HepG2 (cell line): ENCODE data around the gene ADGRE3. TPM values are rescaled to one million over a fixed set of nuclear protein-coding genes. Genes with fewer than 3 reads are reported as not detected.

Source experiments
- AGO2 ChIP-seq: fragments of 200-400 bp; formaldehyde crosslinking; optimal IDR thresholded peaks from 2 replicates; pipeline ENCODE3; 2017; ENCODE audit warnings: mild to moderate bottlenecking, low read depth, low read length, moderate library complexity
- ATRX ChIP-seq: sonication (generic); formaldehyde crosslinking; IDR thresholded peaks from 2 replicates; pipeline ENCODE4 v1.4.0; 2020; ENCODE audit warnings: missing genetic modification reagents, borderline replicate concordance
- ELF1 ChIP-seq: sonication (generic); formaldehyde crosslinking; IDR thresholded peaks from 2 replicates; pipeline ENCODE4 v1.4.0; 2020; ENCODE audit warnings: missing genetic modification reagents
- KDM5A ChIP-seq: fragments of 200-600 bp; sonication (generic); IDR thresholded peaks from 2 replicates; pipeline ENCODE4 v1.7.0; 2018; ENCODE audit warnings: antibody characterized with exemption, mild to moderate bottlenecking, low read length, borderline replicate concordance
- MEF2D ChIP-seq: sonication (generic); formaldehyde crosslinking; IDR thresholded peaks from 2 replicates; pipeline ENCODE4 v1.5.1; 2020; ENCODE audit warnings: mild to moderate bottlenecking, missing genetic modification reagents
- MTA1 ChIP-seq: sonication (generic); formaldehyde crosslinking; IDR thresholded peaks from 2 replicates; pipeline ENCODE4 v1.4.0; 2020; ENCODE audit warnings: missing genetic modification reagents, mild to moderate bottlenecking, borderline replicate concordance
- NFATC3 ChIP-seq: sonication (generic); formaldehyde crosslinking; IDR thresholded peaks from 2 replicates; pipeline ENCODE4 v1.5.1; 2020; ENCODE audit warnings: mild to moderate bottlenecking, missing genetic modification reagents
- NR2F1 ChIP-seq, 2 experiments: fragments of 450-650 bp in 1 of 2; formaldehyde crosslinking in 1 of 2; IDR thresholded peaks; 2 replicates each; pipeline versions ENCODE4 v1.5.0 to v1.6.1; 2016 to 2020; ENCODE audit warnings: mild to moderate bottlenecking in 1 of 2, missing compliant biosample characterization in 1 of 2, missing genetic modification reagents in 1 of 2, moderate library complexity in 1 of 2
- RNF2 ChIP-seq: fragments of 450-650 bp; conservative IDR thresholded peaks from 2 replicates; pipeline ENCODE4 v1.6.1; 2016; ENCODE audit warnings: low read depth
- TEAD2 ChIP-seq: sonication (generic); formaldehyde crosslinking; IDR thresholded peaks from 2 replicates; pipeline ENCODE4 v1.9.0; 2021; ENCODE audit warnings: missing genetic modification reagents
- ZNF7 ChIP-seq: IDR thresholded peaks from 2 replicates; pipeline ENCODE4 v1.6.1; 2016; ENCODE audit warnings: missing biosample characterization, missing genetic modification reagents
- ZNF780A ChIP-seq: sonication (generic); formaldehyde crosslinking; IDR thresholded peaks from 2 replicates; pipeline ENCODE4 v1.8.0; 2022; ENCODE audit warnings: mild to moderate bottlenecking, missing genetic modification reagents, moderate library complexity
- polyA plus RNA-seq, 8 experiments: library from polyadenylated mRNA; depleted of rRNA in 3 of 8; stranded (reverse) in 7 of 8; unstranded in 1 of 8; fragments of >200 nt; fragmentation: Illumina TruSeq in 4 of 8; extraction: Trizol in 4 of 8; gene quantifications; 2 replicates each; pipeline versions ENCODE4 v1.2.1 to v1.2.3, GENCODE V29; 2011 to 2016; ENCODE audit warnings: low read depth in 4 of 8, missing spikeins in 1 of 8, mixed read lengths in 1 of 8; ENCODE audit not compliant: insufficient read depth in 1 of 8
- total RNA-seq, 5 experiments: library from RNA; depleted of rRNA; stranded (reverse); fragments of >200 nt; fragmentation: Illumina TruSeq; extraction: Trizol; gene quantifications; 2 replicates each; pipeline ENCODE4 v1.2.3, GENCODE V29; 2016; ENCODE audit warnings: low read depth in 1 of 5
- TF ChIP-seq, protein P1 (sequence below): sonication (generic); formaldehyde crosslinking; IDR thresholded peaks from 2 replicates; pipeline ENCODE4; 2020; ENCODE audit warnings: missing genetic modification reagents, mild to moderate bottlenecking, borderline replicate concordance
- TF ChIP-seq, protein P2 (sequence below): sonication (generic); formaldehyde crosslinking; IDR thresholded peaks from 2 replicates; pipeline ENCODE4 v1.9.0; 2021; ENCODE audit warnings: mild to moderate bottlenecking, missing genetic modification reagents
- TF ChIP-seq, protein P3 (sequence below): sonication (generic); formaldehyde crosslinking; IDR thresholded peaks from 2 replicates; pipeline ENCODE4 v1.4.0; 2020; ENCODE audit warnings: missing genetic modification reagents
- TF ChIP-seq, protein P4 (sequence below): sonication (generic); formaldehyde crosslinking; IDR thresholded peaks from 2 replicates; pipeline ENCODE4 v1.5.0; 2020; ENCODE audit warnings: missing genetic modification reagents
- TF ChIP-seq, protein P5 (sequence below): sonication (generic); formaldehyde crosslinking; IDR thresholded peaks from 2 replicates; pipeline ENCODE4 v1.5.0; 2020; ENCODE audit warnings: missing genetic modification reagents

ADGRE3 gene
- total and polyA plus RNA-seq, 2 of the 13 experiments (the other 11 are each of a cell fraction or from before 2014, with no cell fraction given), result not detected

DNA sequence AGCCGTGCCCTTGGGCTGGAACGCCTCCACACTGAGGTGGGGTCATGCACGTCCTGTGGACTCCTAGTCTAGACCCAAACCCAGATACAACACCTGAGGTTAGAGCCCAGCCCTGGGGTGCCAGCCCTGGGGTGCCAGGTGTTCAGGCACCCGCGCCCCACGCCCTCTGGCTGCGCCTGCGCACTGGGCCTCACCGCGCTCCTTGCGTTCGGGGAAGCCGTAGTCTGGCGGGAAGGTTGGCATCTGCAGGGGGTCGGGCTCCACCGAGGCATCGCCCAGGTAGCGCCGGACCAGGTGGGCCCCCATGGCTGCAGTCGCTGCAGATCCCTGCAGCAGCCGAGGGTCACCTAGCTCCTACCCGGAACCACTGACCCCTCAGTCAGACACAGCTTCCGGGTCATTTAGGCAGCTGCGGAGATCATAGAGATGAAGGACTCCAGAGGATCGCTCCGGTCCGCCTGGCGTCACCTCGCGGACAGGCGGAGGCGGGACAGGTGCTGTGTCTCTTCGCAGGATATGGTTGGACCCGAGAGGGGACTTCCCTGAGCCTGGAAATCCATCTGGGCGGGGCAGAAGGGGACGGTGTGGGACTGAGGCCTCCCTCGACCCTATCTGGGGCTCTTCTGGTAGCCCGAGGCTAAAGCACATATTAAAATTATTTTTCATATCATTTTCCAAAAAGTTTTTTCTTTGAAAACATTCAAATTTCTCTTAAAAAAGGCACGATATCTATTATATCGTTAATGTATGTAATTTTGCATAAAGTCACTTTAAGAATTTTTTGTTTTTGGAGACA lies 102.8 kb downstream of the ADGRE3 start, which contains the start of gene NDUFB7 (continued):
- TF ChIP-seq, protein P1, sequence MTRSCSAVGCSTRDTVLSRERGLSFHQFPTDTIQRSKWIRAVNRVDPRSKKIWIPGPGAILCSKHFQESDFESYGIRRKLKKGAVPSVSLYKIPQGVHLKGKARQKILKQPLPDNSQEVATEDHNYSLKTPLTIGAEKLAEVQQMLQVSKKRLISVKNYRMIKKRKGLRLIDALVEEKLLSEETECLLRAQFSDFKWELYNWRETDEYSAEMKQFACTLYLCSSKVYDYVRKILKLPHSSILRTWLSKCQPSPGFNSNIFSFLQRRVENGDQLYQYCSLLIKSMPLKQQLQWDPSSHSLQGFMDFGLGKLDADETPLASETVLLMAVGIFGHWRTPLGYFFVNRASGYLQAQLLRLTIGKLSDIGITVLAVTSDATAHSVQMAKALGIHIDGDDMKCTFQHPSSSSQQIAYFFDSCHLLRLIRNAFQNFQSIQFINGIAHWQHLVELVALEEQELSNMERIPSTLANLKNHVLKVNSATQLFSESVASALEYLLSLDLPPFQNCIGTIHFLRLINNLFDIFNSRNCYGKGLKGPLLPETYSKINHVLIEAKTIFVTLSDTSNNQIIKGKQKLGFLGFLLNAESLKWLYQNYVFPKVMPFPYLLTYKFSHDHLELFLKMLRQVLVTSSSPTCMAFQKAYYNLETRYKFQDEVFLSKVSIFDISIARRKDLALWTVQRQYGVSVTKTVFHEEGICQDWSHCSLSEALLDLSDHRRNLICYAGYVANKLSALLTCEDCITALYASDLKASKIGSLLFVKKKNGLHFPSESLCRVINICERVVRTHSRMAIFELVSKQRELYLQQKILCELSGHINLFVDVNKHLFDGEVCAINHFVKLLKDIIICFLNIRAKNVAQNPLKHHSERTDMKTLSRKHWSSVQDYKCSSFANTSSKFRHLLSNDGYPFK (CRISPR knock-in tag), result peak; percentile 90; the same call in 1 of the 2 replicates
- TF ChIP-seq ZNF780A (CRISPR knock-in tag), result peak; percentile 53; the same call in 1 of the 2 replicates
- TF ChIP-seq, protein P2, sequence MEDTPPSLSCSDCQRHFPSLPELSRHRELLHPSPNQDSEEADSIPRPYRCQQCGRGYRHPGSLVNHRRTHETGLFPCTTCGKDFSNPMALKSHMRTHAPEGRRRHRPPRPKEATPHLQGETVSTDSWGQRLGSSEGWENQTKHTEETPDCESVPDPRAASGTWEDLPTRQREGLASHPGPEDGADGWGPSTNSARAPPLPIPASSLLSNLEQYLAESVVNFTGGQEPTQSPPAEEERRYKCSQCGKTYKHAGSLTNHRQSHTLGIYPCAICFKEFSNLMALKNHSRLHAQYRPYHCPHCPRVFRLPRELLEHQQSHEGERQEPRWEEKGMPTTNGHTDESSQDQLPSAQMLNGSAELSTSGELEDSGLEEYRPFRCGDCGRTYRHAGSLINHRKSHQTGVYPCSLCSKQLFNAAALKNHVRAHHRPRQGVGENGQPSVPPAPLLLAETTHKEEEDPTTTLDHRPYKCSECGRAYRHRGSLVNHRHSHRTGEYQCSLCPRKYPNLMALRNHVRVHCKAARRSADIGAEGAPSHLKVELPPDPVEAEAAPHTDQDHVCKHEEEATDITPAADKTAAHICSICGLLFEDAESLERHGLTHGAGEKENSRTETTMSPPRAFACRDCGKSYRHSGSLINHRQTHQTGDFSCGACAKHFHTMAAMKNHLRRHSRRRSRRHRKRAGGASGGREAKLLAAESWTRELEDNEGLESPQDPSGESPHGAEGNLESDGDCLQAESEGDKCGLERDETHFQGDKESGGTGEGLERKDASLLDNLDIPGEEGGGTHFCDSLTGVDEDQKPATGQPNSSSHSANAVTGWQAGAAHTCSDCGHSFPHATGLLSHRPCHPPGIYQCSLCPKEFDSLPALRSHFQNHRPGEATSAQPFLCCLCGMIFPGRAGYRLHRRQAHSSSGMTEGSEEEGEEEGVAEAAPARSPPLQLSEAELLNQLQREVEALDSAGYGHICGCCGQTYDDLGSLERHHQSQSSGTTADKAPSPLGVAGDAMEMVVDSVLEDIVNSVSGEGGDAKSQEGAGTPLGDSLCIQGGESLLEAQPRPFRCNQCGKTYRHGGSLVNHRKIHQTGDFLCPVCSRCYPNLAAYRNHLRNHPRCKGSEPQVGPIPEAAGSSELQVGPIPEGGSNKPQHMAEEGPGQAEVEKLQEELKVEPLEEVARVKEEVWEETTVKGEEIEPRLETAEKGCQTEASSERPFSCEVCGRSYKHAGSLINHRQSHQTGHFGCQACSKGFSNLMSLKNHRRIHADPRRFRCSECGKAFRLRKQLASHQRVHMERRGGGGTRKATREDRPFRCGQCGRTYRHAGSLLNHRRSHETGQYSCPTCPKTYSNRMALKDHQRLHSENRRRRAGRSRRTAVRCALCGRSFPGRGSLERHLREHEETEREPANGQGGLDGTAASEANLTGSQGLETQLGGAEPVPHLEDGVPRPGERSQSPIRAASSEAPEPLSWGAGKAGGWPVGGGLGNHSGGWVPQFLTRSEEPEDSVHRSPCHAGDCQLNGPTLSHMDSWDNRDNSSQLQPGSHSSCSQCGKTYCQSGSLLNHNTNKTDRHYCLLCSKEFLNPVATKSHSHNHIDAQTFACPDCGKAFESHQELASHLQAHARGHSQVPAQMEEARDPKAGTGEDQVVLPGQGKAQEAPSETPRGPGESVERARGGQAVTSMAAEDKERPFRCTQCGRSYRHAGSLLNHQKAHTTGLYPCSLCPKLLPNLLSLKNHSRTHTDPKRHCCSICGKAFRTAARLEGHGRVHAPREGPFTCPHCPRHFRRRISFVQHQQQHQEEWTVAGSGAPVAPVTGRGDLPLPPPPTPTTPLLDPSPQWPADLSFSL (CRISPR knock-in tag), result no peak
- TF ChIP-seq ELF1 (CRISPR knock-in tag), result peak; percentile 95
- TF ChIP-seq KDM5A, result peak; percentile 97
- TF ChIP-seq MEF2D (CRISPR knock-in tag), result peak; percentile 71; the same call in 1 of the 2 replicates
- TF ChIP-seq ZNF7 (CRISPR knock-in tag), result no peak
- peak; percentile 47; the same call in 1 of the 2 replicates for TF ChIP-seq MTA1 (CRISPR knock-in tag)
- peak; percentile 85; the same call in 1 of the 2 replicates for TF ChIP-seq NFATC3
- TF ChIP-seq, protein P3, sequence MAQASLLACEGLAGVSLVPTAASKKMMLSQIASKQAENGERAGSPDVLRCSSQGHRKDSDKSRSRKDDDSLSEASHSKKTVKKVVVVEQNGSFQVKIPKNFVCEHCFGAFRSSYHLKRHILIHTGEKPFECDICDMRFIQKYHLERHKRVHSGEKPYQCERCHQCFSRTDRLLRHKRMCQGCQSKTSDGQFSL (CRISPR knock-in tag), result peak; percentile 63; the same call in 1 of the 2 replicates
- TF ChIP-seq, protein P4, sequence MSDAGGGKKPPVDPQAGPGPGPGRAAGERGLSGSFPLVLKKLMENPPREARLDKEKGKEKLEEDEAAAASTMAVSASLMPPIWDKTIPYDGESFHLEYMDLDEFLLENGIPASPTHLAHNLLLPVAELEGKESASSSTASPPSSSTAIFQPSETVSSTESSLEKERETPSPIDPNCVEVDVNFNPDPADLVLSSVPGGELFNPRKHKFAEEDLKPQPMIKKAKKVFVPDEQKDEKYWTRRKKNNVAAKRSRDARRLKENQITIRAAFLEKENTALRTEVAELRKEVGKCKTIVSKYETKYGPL, result no peak
- no peak for TF ChIP-seq TEAD2 (CRISPR knock-in tag)
- TF ChIP-seq RNF2, result peak; percentile 65; the same call in 1 of the 2 replicates
- TF ChIP-seq, protein P5, sequence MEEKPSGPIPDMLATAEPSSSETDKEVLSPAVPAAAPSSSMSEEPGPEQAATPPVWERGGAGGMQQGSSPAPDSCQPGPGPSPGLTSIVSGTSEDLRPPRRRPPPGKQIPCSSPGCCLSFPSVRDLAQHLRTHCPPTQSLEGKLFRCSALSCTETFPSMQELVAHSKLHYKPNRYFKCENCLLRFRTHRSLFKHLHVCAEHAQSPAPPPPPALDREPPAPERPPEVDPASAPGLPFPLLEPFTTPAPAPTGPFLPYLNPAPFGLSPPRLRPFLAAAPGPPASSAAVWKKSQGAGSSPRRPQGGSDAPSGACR (CRISPR knock-in tag), result no peak
- TF ChIP-seq AGO2, result peak; percentile 70
- TF ChIP-seq NR2F1 (CRISPR knock-in tag; IDR thresholded peaks at IDR 0.05), result no peak
- no peak for TF ChIP-seq ATRX (CRISPR knock-in tag)
